HEK293 (cell line): ENCODE data around the gene CBX2.
A peak's percentile ranks its signal among the peaks of the same experiment; 100 is the strongest.

Experiments used
- CTCF ChIA-PET: fragments of 350-600 bp; formaldehyde crosslinking; extraction: SDS; loops from one replicate; lab custom pipeline; 2021; ENCODE audit warnings: antibody characterized with exemption; lab: Yijun Ruan, JAX
- POLR2A ChIA-PET: fragments of 300-600 bp; formaldehyde crosslinking; extraction: SDS; loops from one replicate; lab custom pipeline; 2020; ENCODE audit warnings: antibody characterized with exemption, inconsistent platforms; lab: Yijun Ruan, JAX
- H3K27ac ChIP-seq: fragments of 200-500 bp; sonication (Bioruptor generic); 2 replicates; pipeline ENCODE4 v1.5.1; 2014; ENCODE audit warnings: low read depth, low read length, control low read depth, inconsistent platforms; ENCODE audit errors: extremely low read depth
- H3K36me3 ChIP-seq, 2 experiments: fragments of 200-500 bp in 1 of 2; sonication (Bioruptor generic) in 1 of 2; 1 replicate in 1 of 2; 2 replicates in 1 of 2; pipeline ENCODE4 v1.5.1; 2014 to 2017; ENCODE audit warnings: inconsistent platforms in 2 of 2, low read length in 2 of 2; ENCODE audit not compliant: control insufficient read depth in 2 of 2, insufficient read depth in 1 of 2
- H3K4me1 ChIP-seq: fragments of 200-500 bp; sonication (Bioruptor generic); 2 replicates; pipeline ENCODE4 v1.5.1; 2014; ENCODE audit warnings: mild to moderate bottlenecking, low read length, inconsistent platforms; ENCODE audit not compliant: control insufficient read depth, insufficient read depth
- H3K4me3 ChIP-seq: 2 replicates; pipeline ENCODE4 v1.5.1; 2011; ENCODE audit warnings: low read depth, mild to moderate bottlenecking, control low read depth, low read length, moderate library complexity
- H3K9me3 ChIP-seq: fragments of 200-500 bp; sonication (Bioruptor generic); 2 replicates; pipeline ENCODE4 v1.5.1; 2014; ENCODE audit warnings: low read depth, low read length, inconsistent platforms; ENCODE audit not compliant: control insufficient read depth, insufficient read depth
- IKZF3 ChIP-seq: fragments of 450-650 bp; IDR thresholded peaks from 2 replicates; pipeline ENCODE4 v1.5.0; 2018; ENCODE audit warnings: missing biosample characterization, mild to moderate bottlenecking, missing genetic modification characterization, moderate library complexity
- SETDB1 ChIP-seq: IDR thresholded peaks from one replicate; pipeline ENCODE4 v1.6.1; 2017; ENCODE audit warnings: mild to moderate bottlenecking, low read length, moderate library complexity, mixed read lengths; ENCODE audit not compliant: insufficient read length
- SP7 ChIP-seq: fragments of 450-650 bp; formaldehyde crosslinking; IDR thresholded peaks from 2 replicates; pipeline ENCODE4 v1.5.1; 2016; ENCODE audit warnings: missing biosample characterization, missing genetic modification characterization
- ZEB2 ChIP-seq: fragments of 450-650 bp; formaldehyde crosslinking; IDR thresholded peaks from 2 replicates; pipeline ENCODE4 v1.5.1; 2016; ENCODE audit warnings: missing biosample characterization, missing genetic modification characterization
- ZFP37 ChIP-seq: fragments of 450-650 bp; formaldehyde crosslinking; IDR thresholded peaks from 2 replicates; pipeline ENCODE4 v1.5.1; 2016; ENCODE audit warnings: missing biosample characterization, missing genetic modification characterization
- ZFP41 ChIP-seq: fragments of 450-650 bp; formaldehyde crosslinking; IDR thresholded peaks from 2 replicates; pipeline ENCODE4 v1.5.1; 2016; ENCODE audit warnings: missing biosample characterization, missing genetic modification characterization, borderline replicate concordance
- ZNF140 ChIP-seq: fragments of 450-650 bp; formaldehyde crosslinking; IDR thresholded peaks from 2 replicates; pipeline ENCODE4 v1.5.1; 2016; ENCODE audit warnings: missing biosample characterization, missing genetic modification characterization
- ZNF16 ChIP-seq: fragments of 450-650 bp; formaldehyde crosslinking; IDR thresholded peaks from 2 replicates; pipeline ENCODE4 v1.5.1; 2016; ENCODE audit warnings: low read depth, missing biosample characterization, missing genetic modification characterization
- ZNF239 ChIP-seq: fragments of 450-650 bp; formaldehyde crosslinking; IDR thresholded peaks from 2 replicates; pipeline ENCODE4 v1.5.1; 2016; ENCODE audit warnings: missing biosample characterization, missing genetic modification characterization
- ZNF24 ChIP-seq: fragments of 450-650 bp; formaldehyde crosslinking; IDR thresholded peaks from 2 replicates; pipeline ENCODE4 v1.5.1; 2016; ENCODE audit warnings: missing biosample characterization, missing genetic modification characterization
- ZNF311 ChIP-seq: fragments of 450-650 bp; formaldehyde crosslinking; IDR thresholded peaks from 2 replicates; pipeline ENCODE4 v1.5.1; 2017; ENCODE audit warnings: missing biosample characterization, missing genetic modification characterization, borderline replicate concordance
- ZNF335 ChIP-seq: fragments of 450-650 bp; formaldehyde crosslinking; conservative IDR thresholded peaks from 2 replicates; pipeline ENCODE4 v1.5.1; 2016; ENCODE audit warnings: missing biosample characterization, missing genetic modification characterization
- ZNF777 ChIP-seq: fragments of 450-650 bp; formaldehyde crosslinking; IDR thresholded peaks from 2 replicates; pipeline ENCODE4 v1.5.1; 2017; ENCODE audit warnings: missing biosample characterization, missing genetic modification characterization, borderline replicate concordance
- TF ChIP-seq, protein P1 (sequence below): fragments of 450-650 bp; formaldehyde crosslinking; IDR thresholded peaks from 2 replicates; pipeline ENCODE4 v1.5.1; 2016; ENCODE audit warnings: missing biosample characterization, missing genetic modification characterization
- TF ChIP-seq, protein P2 (sequence below): fragments of 450-650 bp; formaldehyde crosslinking; IDR thresholded peaks from 2 replicates; pipeline ENCODE4 v1.5.1; 2016; ENCODE audit warnings: missing biosample characterization, missing genetic modification characterization
- TF ChIP-seq, protein P3 (sequence below): fragments of 450-650 bp; formaldehyde crosslinking; IDR thresholded peaks from 2 replicates; pipeline ENCODE4 v1.5.1; 2016; ENCODE audit warnings: missing biosample characterization, missing genetic modification characterization
- TF ChIP-seq, protein P4 (sequence below): fragments of 450-650 bp; formaldehyde crosslinking; conservative IDR thresholded peaks from 2 replicates; pipeline ENCODE4 v1.5.1; 2016; ENCODE audit warnings: low read depth, missing biosample characterization, missing genetic modification characterization

Gene CBX2

DNA sequence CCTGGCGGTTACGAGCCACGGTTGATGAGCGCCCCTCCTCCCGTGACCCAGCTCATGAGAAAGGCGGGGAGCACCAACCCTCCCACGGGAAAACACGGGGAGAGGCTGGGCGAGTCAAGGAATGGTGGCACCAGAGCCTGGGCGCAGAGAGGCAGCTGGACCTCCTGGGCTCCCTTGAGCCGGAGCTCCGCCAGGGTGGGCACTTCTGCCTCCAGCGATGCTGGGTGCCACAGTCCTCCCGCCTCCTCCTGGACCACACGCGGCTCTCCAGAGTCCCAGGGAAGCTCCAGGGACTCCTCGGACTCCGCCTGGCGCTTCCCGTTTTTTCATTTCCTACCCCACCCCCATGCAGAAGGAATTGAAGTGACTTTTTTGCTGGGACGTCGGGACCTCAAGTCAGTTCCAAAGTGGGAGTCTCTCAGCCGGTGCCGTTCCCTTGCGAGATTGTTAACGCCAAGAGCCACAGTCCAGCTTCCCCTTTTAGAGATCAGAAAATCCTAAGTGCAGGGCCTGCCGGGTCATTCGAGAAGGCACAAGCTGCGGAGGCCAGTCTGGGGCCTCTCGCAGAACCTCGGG lies 25.6 kb downstream of the CBX2 start:
- POLR2A ChIA-PET = interaction anchor here (0.6 kb wide), 1 partner anchor 52 kb away, joined by 3 read pairs; no protein-coding TSS in a partner anchor
- CTCF ChIA-PET = interaction anchor here (0.7 to 2.1 kb wide), 7 partner anchors 13 to 64 kb away, joined by 3 to 7 read pairs (median 4); partner anchors contain the start of gene CBX4
- Histone ChIP-seq H3K4me3 (no peak overlapping the region), H3K9me3 (no peaks in the 10 kb centered on the region), H3K36me3 (no peaks in the 10 kb centered on the region), H3K4me1 (peaks cover 16% of the 10 kb centered on the region), H3K27ac (no peak overlapping the region)
- TF ChIP-seq IKZF3 (tag by site-specific recombination) = peak; percentile 35; the same call in 1 of the 2 replicates
- TF ChIP-seq, protein P1, sequence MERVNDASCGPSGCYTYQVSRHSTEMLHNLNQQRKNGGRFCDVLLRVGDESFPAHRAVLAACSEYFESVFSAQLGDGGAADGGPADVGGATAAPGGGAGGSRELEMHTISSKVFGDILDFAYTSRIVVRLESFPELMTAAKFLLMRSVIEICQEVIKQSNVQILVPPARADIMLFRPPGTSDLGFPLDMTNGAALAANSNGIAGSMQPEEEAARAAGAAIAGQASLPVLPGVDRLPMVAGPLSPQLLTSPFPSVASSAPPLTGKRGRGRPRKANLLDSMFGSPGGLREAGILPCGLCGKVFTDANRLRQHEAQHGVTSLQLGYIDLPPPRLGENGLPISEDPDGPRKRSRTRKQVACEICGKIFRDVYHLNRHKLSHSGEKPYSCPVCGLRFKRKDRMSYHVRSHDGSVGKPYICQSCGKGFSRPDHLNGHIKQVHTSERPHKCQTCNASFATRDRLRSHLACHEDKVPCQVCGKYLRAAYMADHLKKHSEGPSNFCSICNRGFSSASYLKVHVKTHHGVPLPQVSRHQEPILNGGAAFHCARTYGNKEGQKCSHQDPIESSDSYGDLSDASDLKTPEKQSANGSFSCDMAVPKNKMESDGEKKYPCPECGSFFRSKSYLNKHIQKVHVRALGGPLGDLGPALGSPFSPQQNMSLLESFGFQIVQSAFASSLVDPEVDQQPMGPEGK = 0 out of 2 replicates have a peak, but pooled peaks have one; percentile 12
- TF ChIP-seq, protein P2, sequence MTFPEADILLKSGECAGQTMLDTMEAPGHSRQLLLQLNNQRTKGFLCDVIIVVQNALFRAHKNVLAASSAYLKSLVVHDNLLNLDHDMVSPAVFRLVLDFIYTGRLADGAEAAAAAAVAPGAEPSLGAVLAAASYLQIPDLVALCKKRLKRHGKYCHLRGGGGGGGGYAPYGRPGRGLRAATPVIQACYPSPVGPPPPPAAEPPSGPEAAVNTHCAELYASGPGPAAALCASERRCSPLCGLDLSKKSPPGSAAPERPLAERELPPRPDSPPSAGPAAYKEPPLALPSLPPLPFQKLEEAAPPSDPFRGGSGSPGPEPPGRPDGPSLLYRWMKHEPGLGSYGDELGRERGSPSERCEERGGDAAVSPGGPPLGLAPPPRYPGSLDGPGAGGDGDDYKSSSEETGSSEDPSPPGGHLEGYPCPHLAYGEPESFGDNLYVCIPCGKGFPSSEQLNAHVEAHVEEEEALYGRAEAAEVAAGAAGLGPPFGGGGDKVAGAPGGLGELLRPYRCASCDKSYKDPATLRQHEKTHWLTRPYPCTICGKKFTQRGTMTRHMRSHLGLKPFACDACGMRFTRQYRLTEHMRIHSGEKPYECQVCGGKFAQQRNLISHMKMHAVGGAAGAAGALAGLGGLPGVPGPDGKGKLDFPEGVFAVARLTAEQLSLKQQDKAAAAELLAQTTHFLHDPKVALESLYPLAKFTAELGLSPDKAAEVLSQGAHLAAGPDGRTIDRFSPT (tag by site-specific recombination) = no peak

DNA sequence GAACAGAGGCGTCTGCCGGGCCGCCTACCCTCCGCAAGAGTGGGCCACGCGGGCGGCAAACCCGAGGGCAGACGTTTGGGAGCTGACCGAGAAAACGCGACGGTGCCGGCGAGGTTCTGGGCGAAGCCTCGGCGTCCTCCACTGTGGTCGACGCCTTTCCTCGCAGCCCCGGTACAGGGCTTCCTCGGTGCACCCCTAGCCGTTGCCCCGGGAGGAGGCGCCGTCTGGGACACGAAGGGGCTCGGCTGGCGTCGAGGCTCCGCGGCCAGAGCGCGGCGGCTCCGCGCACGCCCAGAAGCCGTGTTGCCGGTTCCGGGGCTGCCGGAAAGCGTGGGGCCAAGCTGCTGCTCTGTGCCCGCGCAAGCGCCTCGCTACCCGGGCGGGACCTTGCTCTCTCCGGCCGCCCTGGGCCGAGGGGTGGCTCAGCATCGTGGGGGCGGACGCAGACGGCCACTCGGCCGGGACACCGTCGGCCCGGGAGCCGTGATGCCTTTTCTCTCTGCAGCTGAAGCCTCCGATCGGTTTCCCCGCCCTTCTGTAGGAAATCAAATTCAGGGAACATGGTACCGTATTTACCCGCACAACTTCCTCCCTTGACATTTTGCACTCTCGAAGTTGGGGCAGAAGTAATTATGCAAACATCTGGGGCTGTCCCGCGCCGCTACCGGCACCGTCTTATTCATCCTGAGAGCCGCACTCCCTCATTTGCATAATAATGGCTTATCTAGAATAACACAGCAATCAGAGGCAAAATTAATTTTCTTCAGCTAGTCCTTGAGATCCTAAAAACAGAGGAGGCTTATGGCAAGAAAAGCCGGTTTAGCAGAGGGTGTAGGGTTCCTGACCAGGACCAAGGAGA lies 26.3 kb downstream of the CBX2 start:
- Histone ChIP-seq H3K4me1 (peaks cover 16% of the 10 kb centered on the region), H3K36me3 (no peaks in the 10 kb centered on the region), H3K27ac (no peak overlapping the region; the same call in 1 of the 2 replicates), H3K9me3 (no peaks in the 10 kb centered on the region), H3K4me3 (peak overlapping the region; percentile 23)
- ChIA-PET POLR2A (interaction anchor here (0.6 to 0.9 kb wide), 2 partner anchors 35 to 52 kb away, joined by 3 read pairs; partner anchors contain the start of gene CBX4), CTCF (interaction anchor here (0.6 to 2.1 kb wide), 11 partner anchors 13 to 166 kb away, joined by 3 to 7 read pairs (median 4); partner anchors contain the start of gene CBX4)
- TF ChIP-seq, protein P3, sequence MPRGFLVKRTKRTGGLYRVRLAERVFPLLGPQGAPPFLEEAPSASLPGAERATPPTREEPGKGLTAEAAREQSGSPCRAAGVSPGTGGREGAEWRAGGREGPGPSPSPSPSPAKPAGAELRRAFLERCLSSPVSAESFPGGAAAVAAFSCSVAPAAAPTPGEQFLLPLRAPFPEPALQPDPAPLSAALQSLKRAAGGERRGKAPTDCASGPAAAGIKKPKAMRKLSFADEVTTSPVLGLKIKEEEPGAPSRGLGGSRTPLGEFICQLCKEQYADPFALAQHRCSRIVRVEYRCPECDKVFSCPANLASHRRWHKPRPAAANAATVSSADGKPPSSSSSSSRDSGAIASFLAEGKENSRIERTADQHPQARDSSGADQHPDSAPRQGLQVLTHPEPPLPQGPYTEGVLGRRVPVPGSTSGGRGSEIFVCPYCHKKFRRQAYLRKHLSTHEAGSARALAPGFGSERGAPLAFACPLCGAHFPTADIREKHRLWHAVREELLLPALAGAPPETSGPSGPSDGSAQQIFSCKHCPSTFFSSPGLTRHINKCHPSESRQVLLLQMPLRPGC (tag by site-specific recombination) = no peak
- TF ChIP-seq SETDB1 (peak; percentile 11), ZFP41 (tag by site-specific recombination) (no peak), ZNF777 (tag by site-specific recombination) (peak; percentile 78; the same call in 1 of the 2 replicates), ZNF24 (tag by site-specific recombination) (0 out of 2 replicates have a peak, but pooled peaks have one; percentile 48), ZNF335 (tag by site-specific recombination) (peak; percentile 70), ZNF239 (tag by site-specific recombination) (no peak), ZFP37 (tag by site-specific recombination) (0 out of 2 replicates have a peak, but pooled peaks have one; percentile 66), ZNF16 (tag by site-specific recombination) (no peak), SP7 (no peak), ZNF311 (tag by site-specific recombination) (no peak), ZEB2 (tag by site-specific recombination) (peak; percentile 46; the same call in 1 of the 2 replicates), ZNF140 (no peak)
- TF ChIP-seq, protein P4, sequence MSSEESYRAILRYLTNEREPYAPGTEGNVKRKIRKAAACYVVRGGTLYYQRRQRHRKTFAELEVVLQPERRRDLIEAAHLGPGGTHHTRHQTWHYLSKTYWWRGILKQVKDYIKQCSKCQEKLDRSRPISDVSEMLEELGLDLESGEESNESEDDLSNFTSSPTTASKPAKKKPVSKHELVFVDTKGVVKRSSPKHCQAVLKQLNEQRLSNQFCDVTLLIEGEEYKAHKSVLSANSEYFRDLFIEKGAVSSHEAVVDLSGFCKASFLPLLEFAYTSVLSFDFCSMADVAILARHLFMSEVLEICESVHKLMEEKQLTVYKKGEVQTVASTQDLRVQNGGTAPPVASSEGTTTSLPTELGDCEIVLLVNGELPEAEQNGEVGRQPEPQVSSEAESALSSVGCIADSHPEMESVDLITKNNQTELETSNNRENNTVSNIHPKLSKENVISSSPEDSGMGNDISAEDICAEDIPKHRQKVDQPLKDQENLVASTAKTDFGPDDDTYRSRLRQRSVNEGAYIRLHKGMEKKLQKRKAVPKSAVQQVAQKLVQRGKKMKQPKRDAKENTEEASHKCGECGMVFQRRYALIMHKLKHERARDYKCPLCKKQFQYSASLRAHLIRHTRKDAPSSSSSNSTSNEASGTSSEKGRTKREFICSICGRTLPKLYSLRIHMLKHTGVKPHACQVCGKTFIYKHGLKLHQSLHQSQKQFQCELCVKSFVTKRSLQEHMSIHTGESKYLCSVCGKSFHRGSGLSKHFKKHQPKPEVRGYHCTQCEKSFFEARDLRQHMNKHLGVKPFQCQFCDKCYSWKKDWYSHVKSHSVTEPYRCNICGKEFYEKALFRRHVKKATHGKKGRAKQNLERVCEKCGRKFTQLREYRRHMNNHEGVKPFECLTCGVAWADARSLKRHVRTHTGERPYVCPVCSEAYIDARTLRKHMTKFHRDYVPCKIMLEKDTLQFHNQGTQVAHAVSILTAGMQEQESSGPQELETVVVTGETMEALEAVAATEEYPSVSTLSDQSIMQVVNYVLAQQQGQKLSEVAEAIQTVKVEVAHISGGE (tag by site-specific recombination) = peak; percentile 65
- TF ChIP-seq, protein P2 (tag by site-specific recombination) = no peak
